HG03432 (cell line): ENCODE data around the gene HSF2.
"Not testable (repeated sequence)": the region's sequence is repeated elsewhere in the genome, so short reads cannot be mapped to it uniquely, and the experiment has no call there.

ENCODE experiments used
- ATAC-seq: cut with Tn5 transposase; IDR thresholded peaks from one replicate; pipeline ENCODE4 v1.9.1; 2021; ENCODE audit warnings: mild to moderate bottlenecking, moderate library complexity; ENCODE audit not compliant: unreplicated experiment

HSF2 gene

GRCh38 chr6:122449069-122449468 lies 49.6 kb downstream of the HSF2 start:
- peak; percentile 38 for ATAC-seq

DNA sequence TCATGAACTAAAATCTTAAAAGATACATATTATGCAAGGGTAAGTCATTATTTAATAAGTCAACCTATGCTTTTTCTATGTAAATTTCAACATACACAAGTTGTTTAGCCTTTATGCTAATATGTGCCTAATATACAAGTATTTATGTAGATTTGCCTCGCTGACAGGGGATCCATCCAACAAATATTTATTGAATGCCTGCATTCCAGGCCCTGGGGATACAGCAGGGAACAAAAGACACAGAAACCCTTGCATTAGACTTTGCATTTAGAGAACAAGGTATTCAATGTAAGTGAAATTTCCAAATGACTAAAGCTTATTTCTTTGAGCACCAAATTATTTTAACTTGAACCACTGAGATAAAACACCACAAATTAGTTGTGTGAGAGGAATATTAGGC lies 53.1 kb downstream of the HSF2 start:
- ATAC-seq = no peak

DNA sequence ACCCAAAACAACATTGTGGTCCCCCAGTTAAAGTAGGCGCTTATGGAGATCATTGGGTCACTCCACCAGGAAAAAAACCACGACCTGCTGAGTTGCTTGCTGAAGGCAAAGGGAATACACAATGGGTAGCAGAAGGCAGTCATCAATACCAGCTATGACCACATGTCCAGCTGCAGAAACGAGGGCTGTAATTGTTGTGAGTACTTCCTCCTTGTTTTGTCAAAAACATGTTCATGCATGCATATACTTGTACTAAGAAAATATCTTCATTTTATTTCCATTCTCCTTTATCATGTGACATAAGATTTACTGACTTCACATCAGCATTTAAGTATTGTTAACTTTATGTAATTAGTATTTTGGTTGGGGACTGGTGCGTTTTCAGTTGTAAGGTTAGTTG lies 55.2 kb downstream of the HSF2 start:
- no peak for ATAC-seq

DNA sequence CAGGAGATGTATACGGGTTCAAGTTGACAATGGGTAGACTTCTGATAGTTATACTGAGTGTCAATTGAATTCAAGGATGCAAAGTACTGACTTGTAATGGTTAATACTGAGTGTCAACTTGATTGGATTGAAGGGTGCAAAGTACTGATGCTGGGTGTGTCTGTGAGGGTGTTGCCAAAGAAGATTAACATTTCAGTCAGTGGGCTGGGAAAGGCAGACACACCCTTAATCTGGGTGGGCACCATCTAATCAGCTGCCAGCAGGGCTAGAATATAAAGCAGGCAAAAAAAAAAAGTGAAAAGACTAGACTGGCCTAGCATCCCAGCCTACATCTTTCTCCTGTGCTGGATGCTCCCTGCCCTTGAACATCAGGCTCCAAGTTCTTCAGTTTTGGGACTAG lies 55.7 kb downstream of the HSF2 start:
- not testable (repeated sequence) for ATAC-seq

- ATAC-seq = no peak
Observed at GRCh38 chr6:122458087-122458486, 58.6 kb downstream of the HSF2 start.

DNA sequence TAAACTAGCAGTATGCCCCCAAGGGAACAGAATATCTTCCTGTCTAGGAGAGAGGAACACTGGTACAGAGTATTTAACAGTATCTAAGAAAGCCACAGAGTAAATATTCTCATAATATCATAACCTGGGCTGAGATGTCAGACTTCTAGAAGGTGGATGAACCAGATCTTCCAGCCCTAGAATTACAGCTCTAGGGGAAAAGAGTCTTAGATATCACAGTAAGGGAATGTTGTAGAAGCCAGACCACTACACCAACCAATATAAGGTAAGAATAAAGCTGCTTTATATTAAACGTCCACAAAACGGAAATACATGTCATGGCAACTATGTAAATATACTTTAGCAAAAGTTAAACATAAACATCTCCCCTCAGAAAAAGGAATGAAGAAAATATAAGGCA lies 59.8 kb downstream of the HSF2 start:
- no peak for ATAC-seq

DNA sequence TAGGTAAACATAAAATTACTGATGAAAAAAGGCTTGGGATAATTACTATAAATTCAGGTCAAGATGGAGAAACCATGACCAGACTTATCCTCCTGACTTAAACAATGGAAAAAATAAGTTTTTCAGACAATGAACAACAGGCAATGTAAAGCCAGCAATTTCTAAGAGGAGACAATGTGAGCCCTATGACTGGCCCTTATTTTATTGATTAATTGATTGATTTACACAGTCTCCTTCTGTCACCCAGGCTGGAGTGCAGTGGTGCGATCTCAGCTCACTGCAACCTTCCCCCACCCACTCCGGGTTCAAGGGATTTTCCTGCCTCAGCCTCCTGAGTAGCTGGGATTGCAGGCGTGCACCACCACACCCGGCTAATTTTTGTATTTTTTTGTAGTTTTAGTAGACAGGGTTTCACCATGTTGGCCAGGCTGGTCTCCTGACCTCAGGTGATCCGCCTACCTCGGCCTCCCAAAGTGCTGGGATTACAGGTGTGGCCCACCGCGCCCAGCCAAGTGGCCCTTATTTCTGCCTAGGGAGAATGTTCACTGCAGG lies 60.5 kb downstream of the HSF2 start:
- ATAC-seq = not testable (repeated sequence)

DNA sequence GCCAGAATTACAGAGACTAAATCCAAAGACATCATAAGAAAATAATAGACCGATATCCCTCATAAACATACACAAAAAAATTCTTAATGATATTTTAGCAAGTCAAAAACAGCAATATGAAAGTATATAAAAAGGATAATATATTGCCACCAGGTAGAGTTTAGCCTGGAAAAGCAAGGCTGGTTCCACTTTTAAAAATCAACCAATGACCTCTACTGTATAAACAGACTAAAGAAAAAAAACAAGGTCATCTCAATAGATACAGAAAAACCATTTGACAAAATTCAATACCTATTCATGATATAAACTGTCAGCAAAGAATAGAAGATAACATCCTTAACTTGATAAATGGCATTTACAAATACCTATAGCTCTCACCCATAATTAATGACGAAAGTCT lies 62.4 kb downstream of the HSF2 start:
- ATAC-seq = no peak

DNA sequence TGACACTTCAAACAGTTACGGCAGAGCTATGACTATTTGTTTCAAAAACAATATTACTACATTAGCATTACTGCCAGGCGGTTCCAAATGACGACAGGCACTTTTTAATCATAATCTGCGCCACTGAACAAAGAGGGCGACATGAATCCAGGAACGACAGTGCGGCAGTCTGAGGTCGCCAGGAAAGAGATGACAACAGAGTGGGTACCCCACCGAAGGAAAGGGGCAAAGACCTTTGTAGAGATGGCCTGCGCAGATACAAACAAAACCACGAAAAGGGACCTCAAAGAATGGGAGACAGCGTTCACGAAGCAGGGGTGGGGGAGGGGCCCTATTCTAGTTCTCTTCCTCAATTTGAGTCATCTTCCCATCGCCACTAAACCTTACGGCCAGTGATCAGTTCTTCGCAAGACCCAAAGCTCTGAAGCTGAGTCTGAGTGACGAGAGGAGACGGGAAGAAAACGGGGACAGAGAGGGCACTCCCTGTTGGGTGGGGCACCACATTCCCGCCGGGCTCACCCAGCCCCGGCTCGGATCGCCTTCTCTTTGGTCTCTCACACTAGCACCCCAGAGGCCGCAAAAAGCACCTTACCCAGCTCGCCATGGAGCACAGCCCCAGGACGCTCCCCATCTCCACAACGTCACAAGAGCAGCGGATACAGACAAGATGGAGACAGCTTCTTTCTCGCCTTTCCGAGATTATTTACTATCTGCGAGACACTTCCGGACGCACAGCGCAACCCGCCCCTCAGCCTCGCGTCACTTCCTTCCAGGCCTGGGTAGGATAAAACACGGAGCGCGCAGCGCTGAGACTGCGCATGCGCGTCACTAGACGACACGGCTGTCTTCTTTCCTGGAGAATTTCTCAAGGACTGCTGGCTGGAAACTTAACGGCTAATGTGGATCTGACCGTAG lies 71.9 kb downstream of the HSF2 start, which contains the start of gene SERINC1:
Gene SERINC1 (minus strand): TSS at position 701 of the 915 bp plus-strand sequence. CDS start 70 bp downstream, at position 631.
- ATAC-seq = peak; percentile 99

- ATAC-seq = peak; percentile 57
Observed at GRCh38 chr6:122472022-122472340, 72.5 kb downstream of the HSF2 start.

- ATAC-seq = no peak
Observed at GRCh38 chr6:122476131-122476530, 76.7 kb downstream of the HSF2 start.

- no peak for ATAC-seq
Observed at GRCh38 chr6:122482750-122483080, 83.3 kb downstream of the HSF2 start.
